ENCODE measurements around the gene JMJD7. TPM values are rescaled to one million over a fixed set of nuclear protein-coding genes. Genes with fewer than 3 reads are reported as not detected.

The JMJD7 gene
- total RNA-seq, 1 experiment from 2014 or later: 13.2 TPM

DNA sequence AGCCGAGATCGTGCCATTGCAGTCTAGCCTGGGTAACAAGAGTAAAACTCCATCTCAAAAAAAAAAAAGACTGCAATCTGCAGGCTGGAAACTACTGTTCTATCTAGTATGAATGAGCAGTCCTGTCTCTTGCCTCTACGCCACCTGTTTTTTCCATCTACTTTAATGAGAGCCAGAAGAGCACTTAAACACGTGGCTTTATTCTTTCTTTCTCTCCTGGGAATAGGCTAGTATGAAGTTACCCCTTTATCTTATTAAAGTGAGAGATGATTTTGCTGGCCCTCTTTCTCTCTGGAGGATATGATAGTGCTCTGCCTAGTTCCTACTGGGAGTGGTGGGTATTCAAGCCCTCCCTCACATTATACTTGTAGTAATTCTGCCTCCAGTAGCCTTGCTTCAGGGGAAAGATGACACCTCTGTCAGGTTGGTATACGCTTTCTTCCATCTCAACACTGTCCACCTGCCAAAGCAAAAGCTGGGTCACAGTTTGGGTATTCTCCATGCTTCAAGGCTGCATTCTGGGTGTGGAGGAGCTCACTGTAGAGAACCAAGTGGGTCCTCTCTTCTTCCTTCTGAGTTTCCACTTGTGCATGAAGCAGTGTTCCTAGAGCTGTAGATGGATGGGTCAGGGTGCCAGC lies 35.8 kb upstream of the JMJD7 start:
- POLR2A ChIA-PET: interaction anchor here (0.8 kb wide), 1 partner anchor 18 kb away, joined by 7 read pairs; no protein-coding TSS in a partner anchor
- Histone ChIP-seq H3K4me1 (ENCODE audit: control insufficient read depth, insufficient read depth, low read length) (peaks cover 25% of the 10 kb centered on the region), H3K9me3 (ENCODE audit: control insufficient read depth, insufficient read depth, low read depth, low read length) (no peaks in the 10 kb centered on the region), H3K36me3 (ENCODE audit: control insufficient read depth, insufficient read depth, low read length) (no peaks in the 10 kb centered on the region), H3K27ac (ENCODE audit: low read length) (no peak overlapping the region), H3K4me3 (ENCODE audit: low read depth in 2 of 2, low read length in 2 of 2) (no peak overlapping the region), H3K27me3 (ENCODE audit: control insufficient read depth, insufficient read depth, low read length) (no peaks in the 10 kb centered on the region)
- no peak for ATAC-seq
- in situ Hi-C loops (cut with HindIII; ENCODE audit: low pct_unique_long_range_greater_than_20kb, low sequenced_read_pairs) (no loop called here), intact Hi-C loops (cut with micrococcal nuclease; ENCODE audit: unreplicated experiment) (no loop called here)
- CTCF ChIA-PET: no interaction called here
- BruUV-seq (replicated peaks): no TSS peak
- TF ChIP-seq TCF7L2 (IDR thresholded peaks at IDR 0.05; ENCODE audit: low read depth, low read length) (no peak), SIN3A (IDR thresholded peaks at IDR 0.05; ENCODE audit: borderline replicate concordance, insufficient read depth, low read depth, low read length) (no peak), POLR2AphosphoS5 (IDR thresholded peaks at IDR 0.05; ENCODE audit: low read depth, low read length) (no peak), REST (IDR thresholded peaks at IDR 0.05; ENCODE audit: insufficient read depth in 1 of 2, low read depth in 2 of 2, low read length in 1 of 2) (no peak)
- TF ChIP-seq, protein P1, sequence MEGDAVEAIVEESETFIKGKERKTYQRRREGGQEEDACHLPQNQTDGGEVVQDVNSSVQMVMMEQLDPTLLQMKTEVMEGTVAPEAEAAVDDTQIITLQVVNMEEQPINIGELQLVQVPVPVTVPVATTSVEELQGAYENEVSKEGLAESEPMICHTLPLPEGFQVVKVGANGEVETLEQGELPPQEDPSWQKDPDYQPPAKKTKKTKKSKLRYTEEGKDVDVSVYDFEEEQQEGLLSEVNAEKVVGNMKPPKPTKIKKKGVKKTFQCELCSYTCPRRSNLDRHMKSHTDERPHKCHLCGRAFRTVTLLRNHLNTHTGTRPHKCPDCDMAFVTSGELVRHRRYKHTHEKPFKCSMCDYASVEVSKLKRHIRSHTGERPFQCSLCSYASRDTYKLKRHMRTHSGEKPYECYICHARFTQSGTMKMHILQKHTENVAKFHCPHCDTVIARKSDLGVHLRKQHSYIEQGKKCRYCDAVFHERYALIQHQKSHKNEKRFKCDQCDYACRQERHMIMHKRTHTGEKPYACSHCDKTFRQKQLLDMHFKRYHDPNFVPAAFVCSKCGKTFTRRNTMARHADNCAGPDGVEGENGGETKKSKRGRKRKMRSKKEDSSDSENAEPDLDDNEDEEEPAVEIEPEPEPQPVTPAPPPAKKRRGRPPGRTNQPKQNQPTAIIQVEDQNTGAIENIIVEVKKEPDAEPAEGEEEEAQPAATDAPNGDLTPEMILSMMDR (IDR thresholded peaks at IDR 0.05): no peak
- no peak for DNase-seq (ENCODE audit: low read depth, low spot score)

- DNase-seq (ENCODE audit: low read depth, low spot score): no peak
- no peak overlapping the region for H3K4me3 ChIP-seq (ENCODE audit: low read depth in 2 of 2, low read length in 2 of 2)
- BruUV-seq (replicated peaks): no TSS peak
- H3K36me3 ChIP-seq (ENCODE audit: control insufficient read depth, insufficient read depth, low read length): no peaks in the 10 kb centered on the region
- in situ Hi-C loops (cut with HindIII; ENCODE audit: low pct_unique_long_range_greater_than_20kb, low sequenced_read_pairs): no loop called here
- no peak overlapping the region for H3K27ac ChIP-seq (ENCODE audit: low read length)
- H3K4me1 ChIP-seq (ENCODE audit: control insufficient read depth, insufficient read depth, low read length): peaks cover 20% of the 10 kb centered on the region
- no peaks in the 10 kb centered on the region for H3K9me3 ChIP-seq (ENCODE audit: control insufficient read depth, insufficient read depth, low read depth, low read length)
- intact Hi-C loops (cut with micrococcal nuclease; ENCODE audit: unreplicated experiment): no loop called here
- no peak for TF ChIP-seq TCF7L2 (IDR thresholded peaks at IDR 0.05; ENCODE audit: low read depth, low read length)
- no peak for TF ChIP-seq POLR2AphosphoS5 (IDR thresholded peaks at IDR 0.05; ENCODE audit: low read depth, low read length)
- no peak for TF ChIP-seq SIN3A (IDR thresholded peaks at IDR 0.05; ENCODE audit: borderline replicate concordance, insufficient read depth, low read depth, low read length)
- no peak for TF ChIP-seq REST (IDR thresholded peaks at IDR 0.05; ENCODE audit: insufficient read depth in 1 of 2, low read depth in 2 of 2, low read length in 1 of 2)
- TF ChIP-seq, protein P1 (IDR thresholded peaks at IDR 0.05): no peak
- ChIA-PET CTCF (interaction anchor here (0.5 kb wide), 1 partner anchor 17 kb away, joined by 4 read pairs; no protein-coding TSS in a partner anchor), POLR2A (no interaction called here)
- ATAC-seq: no peak
- no peaks in the 10 kb centered on the region for H3K27me3 ChIP-seq (ENCODE audit: control insufficient read depth, insufficient read depth, low read length)
These were observed 33.8 kb upstream of the JMJD7 start for GRCh38 chr15:41794081-41794480.
